Thoracic aorta endothelial cell (primary cell): ENCODE measurements around the gene RWDD4. TPM values are rescaled to one million over a fixed set of nuclear protein-coding genes. Genes with fewer than 3 reads are reported as not detected.

Experiments used
- small RNA-seq: library from RNA; depleted of rRNA; stranded (forward); fragments of <200 nt; gene quantifications from one replicate; pipeline ENCODE3, GENCODE V24; 2012
- total RNA-seq: library from RNA; depleted of rRNA; stranded (reverse); fragments of >200 nt; gene quantifications from 2 replicates; pipeline ENCODE4 v1.2.3, GENCODE V29; 2012

The RWDD4 gene
- total RNA-seq, result 26.9 and 28.7 TPM in 2 replicates

GRCh38 chr4:183659029-183659871, at the start of gene RWDD4, which contains the start of gene TRAPPC11:
Gene RWDD4 (minus strand): TSS chr4:183659185. CDS start chr4:183658952, 233 bp downstream.
Gene TRAPPC11 (plus strand): TSS chr4:183659293. CDS start chr4:183663868, 4,575 bp downstream.

Small RNA genes lying within 50 kb of the gene (small RNA-seq; reads per million reads assigned to genes)
- gene RNU6-1053P, result not detected
- not detected for gene RNU6-335P
- gene RNU6-479P, result not detected

Other genes with a start within 250 kb of the RWDD4 start
- 15.6 and 18.6 TPM in 2 replicates for gene CDKN2AIP, start 214.5 kb downstream of the RWDD4 start, total RNA-seq
- 7.7 and 9.3 TPM in 2 replicates for gene ING2, start 154.1 kb downstream of the RWDD4 start, total RNA-seq
- 72.3 and 78.1 TPM in 2 replicates for gene TRAPPC11, start 108 bp upstream of the RWDD4 start, total RNA-seq
- 0.22 and 0.27 TPM in 2 replicates for gene STOX2, start 246.1 kb upstream of the RWDD4 start, total RNA-seq